A673 (cell line): ENCODE results near the gene NAV2. TPM values are rescaled to one million over a fixed set of nuclear protein-coding genes. Genes with fewer than 3 reads are reported as not detected.

ENCODE experiments used
- BruUV-seq: library from RNA; stranded (reverse); fragments of 400-500 nt; replicated peaks from 2 replicates; lab custom pipeline; 2021; lab: Mats Ljungman, UMichigan
- CTCF ChIA-PET: fragments of 300-600 bp; sonication (Branson Sonifier 250); formaldehyde crosslinking; loops from one replicate; lab custom pipeline; 2022; ENCODE audit warnings: antibody characterized with exemption; lab: Charles Lee
- POLR2A ChIA-PET: fragments of 300-600 bp; sonication (Branson Sonifier 250); formaldehyde crosslinking; loops from one replicate; lab custom pipeline; 2022; ENCODE audit warnings: antibody characterized with exemption; ENCODE audit not compliant: low non-redundant PET; lab: Charles Lee
- DNase-seq: peaks from one replicate; pipeline ENCODE4 v3.0.0-alpha.2; 2015; ENCODE audit warnings: low spot score
- H3K27ac ChIP-seq: fragments of 200-600 bp; sonication (generic); 2 replicates; pipeline ENCODE4 v1.5.1; 2016; ENCODE audit warnings: mixed run types, low read depth, mild to moderate bottlenecking, mixed read lengths, antibody characterized with exemption, low read length; ENCODE audit not compliant: poor library complexity, severe bottlenecking
- H3K27me3 ChIP-seq: fragments of 200-600 bp; sonication (generic); replicated peaks from 2 replicates; pipeline ENCODE4 v1.6.1; 2017; ENCODE audit warnings: mixed run types, low read depth, mild to moderate bottlenecking, mixed read lengths, antibody characterized with exemption, low read length; ENCODE audit not compliant: insufficient read depth, poor library complexity
- H3K36me3 ChIP-seq: fragments of 200-600 bp; sonication (generic); 2 replicates; pipeline ENCODE4 v1.6.1; 2016; ENCODE audit warnings: mixed run types, mild to moderate bottlenecking, mixed read lengths, antibody characterized with exemption, low read length; ENCODE audit not compliant: insufficient read depth, poor library complexity, severe bottlenecking
- H3K4me1 ChIP-seq: fragments of 200-600 bp; sonication (generic); 2 replicates; pipeline ENCODE4 v1.6.1; 2017; ENCODE audit warnings: mixed run types, mild to moderate bottlenecking, mixed read lengths, antibody characterized with exemption, low read length; ENCODE audit not compliant: insufficient read depth, poor library complexity, severe bottlenecking
- H3K4me3 ChIP-seq: fragments of 200-600 bp; sonication (generic); 2 replicates; pipeline ENCODE4 v1.5.1; 2016; ENCODE audit warnings: low read depth, mixed run types, mild to moderate bottlenecking, mixed read lengths, low read length; ENCODE audit not compliant: poor library complexity, severe bottlenecking
- H3K9me3 ChIP-seq: fragments of 200-600 bp; sonication (generic); 2 replicates; pipeline ENCODE4 v1.6.1; 2016; ENCODE audit warnings: mixed run types, low read depth, mild to moderate bottlenecking, mixed read lengths, antibody characterized with exemption, low read length; ENCODE audit not compliant: poor library complexity, severe bottlenecking
- CTCF ChIP-seq: fragments of 300-800, 200-600 bp; sonication (generic); conservative IDR thresholded peaks from 2 replicates; pipeline ENCODE4 v1.5.1; 2017; ENCODE audit warnings: low read depth, mild to moderate bottlenecking, antibody characterized with exemption, low read length, moderate library complexity, mixed read lengths
- EZH2 ChIP-seq: fragments of 200-600 bp; sonication (generic); IDR thresholded peaks from 2 replicates; pipeline ENCODE4 v1.6.1; 2017; ENCODE audit warnings: borderline replicate concordance, low read depth, mild to moderate bottlenecking, mixed read lengths, antibody characterized with exemption, low read length; ENCODE audit not compliant: poor library complexity, severe bottlenecking
- intact Hi-C: fragments of 100-400 bp; cut with micrococcal nuclease; formaldehyde crosslinking; loops from one replicate; pipeline ENCODE4 v1.10.0; 2022; ENCODE audit not compliant: unreplicated experiment
- total RNA-seq: library from RNA; stranded (reverse); gene quantifications from 2 replicates; pipeline ENCODE4 v1.2.3, GENCODE V29; 2021

NAV2 gene
- total RNA-seq, 1 experiment from 2014 or later = not detected

- intact Hi-C loops = no loop called here
- POLR2A ChIA-PET = no interaction called here
- Histone ChIP-seq H3K4me3 (no peak overlapping the region), H3K27me3 (no peaks in the 10 kb centered on the region), H3K4me1 (no peaks in the 10 kb centered on the region), H3K9me3 (no peaks in the 10 kb centered on the region), H3K36me3 (no peaks in the 10 kb centered on the region), H3K27ac (no peak overlapping the region)
- no TSS peak for BruUV-seq
- CTCF ChIA-PET = no interaction called here
- DNase-seq = no peak
- TF ChIP-seq CTCF (no peak), EZH2 (no peak)
Observed at GRCh38 chr11:19694796-19695345, 17.8 kb upstream of the NAV2 start.

- no TSS peak for BruUV-seq
- H3K4me3 ChIP-seq = no peak overlapping the region
- CTCF ChIA-PET = no interaction called here
- no peaks in the 10 kb centered on the region for H3K27me3 ChIP-seq
- no peaks in the 10 kb centered on the region for H3K36me3 ChIP-seq
- no peak overlapping the region for H3K27ac ChIP-seq
- DNase-seq = no peak
- intact Hi-C loops = no loop called here
- no peaks in the 10 kb centered on the region for H3K4me1 ChIP-seq
- no peaks in the 10 kb centered on the region for H3K9me3 ChIP-seq
- no peak for TF ChIP-seq CTCF
- no peak for TF ChIP-seq EZH2
- POLR2A ChIA-PET = no interaction called here
Observed at GRCh38 chr11:19696073-19696472, 16.6 kb upstream of the NAV2 start.

- TF ChIP-seq CTCF (no peak), EZH2 (no peak)
- no peak overlapping the region for H3K27ac ChIP-seq
- POLR2A ChIA-PET = no interaction called here
- CTCF ChIA-PET = no interaction called here
- BruUV-seq = no TSS peak
- no peaks in the 10 kb centered on the region for H3K9me3 ChIP-seq
- no peaks in the 10 kb centered on the region for H3K36me3 ChIP-seq
- intact Hi-C loops = no loop called here
- no peak for DNase-seq
- no peaks in the 10 kb centered on the region for H3K27me3 ChIP-seq
- no peaks in the 10 kb centered on the region for H3K4me1 ChIP-seq
- no peak overlapping the region for H3K4me3 ChIP-seq
Observed at GRCh38 chr11:19696904-19697303, 15.7 kb upstream of the NAV2 start.
